Hippocampal formation (tissue), 2 donors: ENCODE measurements around the gene SIK3.

Source experiments
- DNase-seq, 2 donors: peaks; one replicate each; lab custom pipeline; 2025; lab: John Stamatoyannopoulos, UW

The SIK3 gene

GRCh38 chr11:116868066-116868465 lies 230.2 kb downstream of the SIK3 start:
- DNase-seq: no peak

- no peak for DNase-seq
These were observed 230.6 kb downstream of the SIK3 start for GRCh38 chr11:116867619-116868018.

- DNase-seq: no peak
These were observed 231.3 kb downstream of the SIK3 start for GRCh38 chr11:116866804-116867455.

GRCh38 chr11:116865696-116866095 lies 232.5 kb downstream of the SIK3 start:
- DNase-seq: no peak

GRCh38 chr11:116864531-116864930 lies 233.7 kb downstream of the SIK3 start:
- DNase-seq: no peak

GRCh38 chr11:116862951-116863350 lies 235.3 kb downstream of the SIK3 start:
- DNase-seq: no peak

GRCh38 chr11:116862185-116862584 lies 236.0 kb downstream of the SIK3 start:
- no peak for DNase-seq

- no peak for DNase-seq
These were observed 236.7 kb downstream of the SIK3 start for GRCh38 chr11:116861539-116861938.

- DNase-seq: no peak
These were observed 237.9 kb downstream of the SIK3 start for GRCh38 chr11:116860303-116860702.

- DNase-seq: no peak
These were observed 239.1 kb downstream of the SIK3 start for GRCh38 chr11:116859175-116859574.

- DNase-seq: no peak
These were observed 240.3 kb downstream of the SIK3 start for GRCh38 chr11:116857936-116858335.

GRCh38 chr11:116857316-116857715 lies 240.9 kb downstream of the SIK3 start:
- DNase-seq: no peak

GRCh38 chr11:116856423-116856822 lies 241.8 kb downstream of the SIK3 start:
- no peak for DNase-seq

- no peak for DNase-seq
These were observed 242.8 kb downstream of the SIK3 start for GRCh38 chr11:116855413-116855812.

- DNase-seq: no peak
These were observed 244.7 kb downstream of the SIK3 start for GRCh38 chr11:116853461-116854073.

- DNase-seq: peak in 1 of 2 donors; percentile 17
These were observed 245.8 kb downstream of the SIK3 start for GRCh38 chr11:116852261-116853031.

GRCh38 chr11:116851626-116852025 lies 246.6 kb downstream of the SIK3 start:
- DNase-seq: peak in 1 of 2 donors; percentile 23

- no peak for DNase-seq
These were observed 248.7 kb downstream of the SIK3 start for GRCh38 chr11:116849486-116849885.

GRCh38 chr11:116849060-116849459 lies 249.2 kb downstream of the SIK3 start:
- DNase-seq: no peak

- DNase-seq: no peak
These were observed 250.6 kb downstream of the SIK3 start for GRCh38 chr11:116847612-116848011.

GRCh38 chr11:116844722-116845121 lies 253.5 kb downstream of the SIK3 start:
- DNase-seq: no peak

GRCh38 chr11:116843661-116844060 lies 254.6 kb downstream of the SIK3 start:
- DNase-seq: no peak

GRCh38 chr11:116842909-116843308 lies 255.3 kb downstream of the SIK3 start:
- DNase-seq: no peak
